GM21423 (cell line): ENCODE measurements around the gene COG1.
A peak's percentile ranks its signal among the peaks of the same experiment; 100 is the strongest.

ENCODE experiments used
- ATAC-seq: cut with Tn5 transposase; IDR thresholded peaks from one replicate; pipeline ENCODE4 v1.9.1; 2021; ENCODE audit warnings: mild to moderate bottlenecking, moderate library complexity; ENCODE audit not compliant: unreplicated experiment

COG1 gene

DNA sequence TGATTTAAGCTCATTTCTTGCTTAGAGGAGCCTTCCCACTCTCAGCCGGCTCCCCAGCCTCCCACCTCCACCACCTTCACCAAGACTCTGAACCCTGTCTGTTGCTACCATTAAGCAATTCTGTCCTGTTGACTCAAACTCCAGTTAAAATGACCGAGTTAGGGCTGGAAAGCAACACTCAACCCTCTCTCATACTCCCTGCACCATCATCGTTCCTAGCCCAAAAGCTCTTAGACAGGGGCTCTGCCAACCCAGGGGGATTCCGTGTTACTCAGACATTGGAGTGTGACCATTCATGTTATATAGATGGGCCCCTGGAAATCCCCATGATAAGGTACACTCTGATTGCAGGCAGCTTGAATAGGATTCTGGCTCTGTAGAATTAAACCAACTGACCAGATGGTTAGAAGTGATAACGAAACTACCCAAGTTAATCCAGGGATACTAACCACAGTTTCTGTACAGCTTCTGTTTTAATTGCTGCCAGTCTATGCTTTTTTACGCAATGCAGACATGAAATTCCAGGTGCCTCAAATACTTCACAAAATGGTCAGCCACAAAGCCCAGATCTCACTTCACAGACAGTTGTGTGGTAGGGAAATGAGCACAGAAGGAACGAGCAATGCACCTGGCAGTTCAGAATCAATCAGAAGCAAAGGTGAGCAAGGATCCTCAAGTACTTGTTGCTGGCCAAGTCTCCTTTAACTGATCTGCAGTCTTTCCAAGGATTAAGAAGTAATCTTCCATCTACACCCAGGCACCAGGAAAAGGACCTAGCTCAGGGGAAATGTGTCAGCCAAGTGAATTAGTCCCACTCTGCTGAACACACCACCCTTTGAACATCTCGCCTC, 25.9 kb upstream of the COG1 start:
- ATAC-seq: peak; percentile 27

DNA sequence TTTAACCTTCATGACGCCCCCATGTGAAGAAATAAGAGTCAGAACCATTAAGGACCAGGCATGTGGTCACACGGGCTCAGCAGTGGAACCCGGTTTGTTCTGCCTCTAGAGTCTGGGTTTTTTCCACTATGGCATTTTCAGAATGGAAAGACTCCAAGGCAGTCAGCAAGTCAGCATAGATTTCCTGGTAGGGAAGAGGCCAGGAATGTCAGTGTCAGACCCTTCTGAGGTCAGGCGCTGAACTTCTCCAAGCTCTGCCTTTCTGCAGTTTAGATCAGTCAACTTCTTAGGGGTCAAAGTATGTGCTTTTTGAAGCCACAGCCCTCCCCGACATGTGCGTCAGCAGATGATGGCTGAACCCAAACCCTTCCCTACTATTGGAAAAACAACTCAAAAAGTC, 24.2 kb upstream of the COG1 start:
- ATAC-seq: no peak

DNA sequence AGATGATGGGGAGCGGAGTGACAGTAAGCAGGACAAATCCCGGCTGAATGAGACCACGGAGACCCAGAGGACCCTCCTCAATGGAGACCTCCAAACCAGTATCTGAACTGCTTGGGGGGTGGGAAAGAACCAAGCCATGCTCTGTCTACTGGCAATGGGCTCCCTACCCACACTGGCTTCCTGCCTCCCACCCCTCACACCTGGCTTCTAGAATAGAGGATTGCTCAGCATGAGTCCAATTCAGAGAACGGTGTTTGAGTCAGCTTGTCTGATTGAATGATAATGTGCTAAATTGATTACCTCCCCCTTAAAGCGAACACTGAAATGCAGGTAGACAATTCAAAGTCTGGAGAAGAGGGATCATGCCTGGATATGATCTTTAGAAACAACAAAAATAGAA, 22.5 kb upstream of the COG1 start:
- no peak for ATAC-seq

DNA sequence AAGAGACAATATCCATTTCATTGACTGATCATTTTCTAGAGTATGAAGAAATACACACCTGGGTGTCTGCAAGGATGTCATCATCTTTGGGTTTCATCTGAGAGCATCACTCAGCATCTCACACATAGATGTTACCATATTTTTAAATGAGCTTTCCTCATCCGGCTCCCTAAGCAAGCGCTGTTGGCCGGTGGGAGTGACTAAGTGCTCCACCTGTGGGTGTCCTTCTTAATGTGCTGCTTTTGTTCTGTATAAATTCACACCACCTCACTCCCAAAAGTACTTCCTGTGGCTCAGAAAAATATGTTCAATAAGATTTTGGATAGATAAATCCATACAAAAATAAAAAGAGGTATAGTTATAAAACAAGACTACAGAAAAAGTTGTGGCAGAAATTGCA, 20.6 kb upstream of the COG1 start:
- ATAC-seq: no peak

GRCh38 chr17:73174126-73174525, 18.7 kb upstream of the COG1 start:
- ATAC-seq: no peak

GRCh38 chr17:73175962-73176565, 16.8 kb upstream of the COG1 start:
- no peak for ATAC-seq

- ATAC-seq: no peak
These were observed 13.5 kb upstream of the COG1 start for GRCh38 chr17:73179387-73179786.

GRCh38 chr17:73179878-73180277, 13.0 kb upstream of the COG1 start:
- no peak for ATAC-seq

DNA sequence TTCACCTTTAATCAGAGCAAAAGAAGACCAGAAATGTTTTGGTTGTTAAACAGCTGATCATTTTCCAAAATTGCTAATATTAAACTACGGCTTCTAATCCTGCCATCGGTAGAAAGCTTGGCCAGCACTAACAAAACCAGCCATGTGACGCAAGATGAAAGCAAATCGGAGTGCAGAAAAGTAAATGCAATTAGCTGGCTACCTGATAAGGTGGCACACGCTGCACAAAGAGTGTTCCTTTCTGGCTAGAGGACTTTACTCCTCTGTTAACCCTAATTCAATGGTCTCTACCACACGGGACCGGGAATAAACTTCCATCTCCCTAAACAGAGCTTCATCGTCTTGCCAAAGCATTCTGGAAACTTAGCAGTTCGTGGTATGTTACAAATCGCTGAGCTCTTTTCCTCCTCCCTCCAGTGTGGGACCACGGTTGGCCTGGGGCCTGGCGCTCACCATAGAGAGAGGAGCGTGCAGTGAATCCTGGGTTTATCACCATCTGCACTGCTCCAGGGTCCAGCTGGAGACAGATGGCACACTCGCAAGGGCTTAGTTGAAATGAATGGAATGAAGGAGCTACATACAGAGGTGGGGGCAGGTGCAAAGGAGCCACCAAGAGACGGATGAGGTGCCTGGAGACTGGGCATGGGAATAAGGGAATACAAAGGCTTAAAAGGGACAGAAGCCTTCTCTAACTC, 10.1 kb upstream of the COG1 start:
- no peak for ATAC-seq

GRCh38 chr17:73184136-73184993, 8.5 kb upstream of the COG1 start:
- no peak for ATAC-seq

GRCh38 chr17:73186283-73187050, 6.4 kb upstream of the COG1 start:
- no peak for ATAC-seq

DNA sequence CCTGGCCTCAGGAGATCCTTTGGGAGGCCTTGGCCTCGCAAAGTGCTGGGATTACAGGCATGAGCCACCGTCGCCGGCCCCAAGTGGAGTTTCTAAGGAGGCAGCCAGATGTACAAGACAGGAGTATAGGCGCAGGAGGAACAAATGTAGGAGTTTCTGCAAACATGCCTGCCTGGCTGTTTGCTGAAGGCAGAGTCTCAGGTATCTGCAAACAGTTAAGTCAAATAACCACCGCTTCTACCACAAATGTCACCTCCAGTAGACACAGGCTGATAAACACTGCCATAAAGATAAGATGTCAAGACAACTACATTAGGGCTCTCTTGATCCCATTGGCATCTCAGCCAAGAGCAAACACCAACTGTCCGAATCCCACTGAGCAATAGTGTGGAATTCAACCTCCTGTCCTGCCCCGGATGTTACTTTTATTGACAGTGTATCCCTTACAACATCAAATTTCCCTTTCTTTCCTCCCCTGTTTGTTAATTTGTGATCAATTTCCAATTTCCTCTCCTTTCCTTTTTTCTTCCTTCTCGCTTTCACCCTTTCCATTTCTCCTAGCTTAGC, 5.6 kb upstream of the COG1 start:
- no peak for ATAC-seq

DNA sequence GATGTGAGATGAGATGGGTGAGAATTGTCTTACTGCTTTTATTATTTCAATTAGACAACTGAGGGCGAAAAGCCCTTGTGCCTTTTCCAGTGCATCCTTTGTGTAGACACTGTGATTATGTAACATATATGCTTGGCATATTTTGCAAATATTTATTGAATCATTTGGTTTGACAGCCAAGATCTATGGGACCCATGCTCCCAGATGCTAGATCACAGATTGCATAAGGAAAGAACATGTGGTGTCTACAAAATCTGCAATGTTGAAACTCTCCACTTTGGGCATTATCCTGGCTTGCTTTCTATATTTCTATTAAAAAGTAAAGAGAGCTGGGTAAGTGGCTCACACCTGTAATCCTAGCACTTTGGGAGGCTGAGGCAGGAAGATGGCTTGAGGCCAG, 4.8 kb upstream of the COG1 start:
- ATAC-seq: no peak

DNA sequence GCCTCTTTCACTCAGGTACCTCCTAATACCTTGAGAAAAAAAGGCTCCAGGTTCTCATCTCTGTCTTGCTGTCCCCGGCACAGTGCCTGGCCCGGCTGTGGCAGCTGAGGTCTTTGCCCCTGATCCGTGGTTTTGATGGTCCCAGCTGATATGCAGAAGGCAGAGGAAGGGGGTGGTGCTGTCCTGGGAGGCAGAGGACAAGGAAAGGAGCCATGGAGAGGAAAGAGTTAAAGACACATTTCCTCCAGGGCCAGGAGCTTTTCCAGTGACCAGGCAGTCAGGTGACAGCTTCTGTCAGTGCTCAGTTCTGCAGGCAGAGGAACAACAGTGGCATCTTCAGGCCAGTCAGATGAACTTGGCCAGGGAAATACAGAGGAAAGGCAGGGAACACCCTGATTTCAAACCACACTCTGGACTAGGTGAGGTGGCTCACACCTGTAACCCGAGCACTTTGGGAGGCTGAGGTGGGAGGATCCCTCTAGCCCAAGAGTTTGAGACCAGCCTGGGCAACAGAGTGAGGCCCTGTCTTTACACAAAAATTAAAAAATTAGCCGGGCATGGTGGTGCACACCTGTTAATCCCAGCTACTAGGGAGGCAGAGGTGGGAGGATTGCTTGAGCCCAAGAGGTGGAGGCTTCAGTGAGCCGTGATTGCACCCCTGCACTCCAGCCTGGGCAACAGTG, 3.3 kb upstream of the COG1 start:
- no peak for ATAC-seq

DNA sequence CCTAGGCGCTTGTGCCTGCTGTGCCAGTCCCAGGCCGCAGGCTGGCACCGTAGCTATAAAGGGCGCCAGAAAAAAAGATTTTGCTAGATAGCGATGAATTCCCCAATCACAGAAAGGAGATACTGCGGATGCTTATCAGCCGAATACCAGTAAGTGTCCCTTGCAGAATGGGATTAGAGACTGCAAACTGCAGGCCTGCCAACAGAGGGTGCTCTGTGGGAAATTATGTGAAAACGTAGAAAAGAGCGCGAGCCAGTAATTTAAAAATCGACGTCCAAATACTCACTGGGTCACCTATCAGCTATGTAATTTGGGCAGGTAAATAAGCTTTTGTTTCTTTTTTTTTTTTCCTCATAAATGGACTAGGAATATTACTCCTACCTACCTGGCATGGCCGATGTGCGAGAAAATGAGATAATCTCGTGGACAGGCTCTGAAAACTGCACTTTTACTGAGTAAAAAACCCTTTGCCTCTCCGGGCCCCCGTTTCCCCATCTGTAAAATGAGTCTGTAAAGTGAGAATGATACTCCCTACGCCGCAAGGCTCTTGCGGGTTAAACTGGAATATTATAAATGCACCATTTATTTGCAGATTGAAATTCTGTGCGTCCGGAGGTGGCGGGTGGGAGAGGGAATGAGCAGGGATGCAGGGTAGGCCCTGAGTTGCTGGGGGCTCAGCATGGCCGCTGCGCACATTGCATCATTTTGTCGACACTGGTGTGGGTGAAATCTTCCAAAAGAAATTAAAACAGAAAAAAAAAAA, 1.2 kb upstream of the COG1 start:
- ATAC-seq: peak; percentile 39

DNA sequence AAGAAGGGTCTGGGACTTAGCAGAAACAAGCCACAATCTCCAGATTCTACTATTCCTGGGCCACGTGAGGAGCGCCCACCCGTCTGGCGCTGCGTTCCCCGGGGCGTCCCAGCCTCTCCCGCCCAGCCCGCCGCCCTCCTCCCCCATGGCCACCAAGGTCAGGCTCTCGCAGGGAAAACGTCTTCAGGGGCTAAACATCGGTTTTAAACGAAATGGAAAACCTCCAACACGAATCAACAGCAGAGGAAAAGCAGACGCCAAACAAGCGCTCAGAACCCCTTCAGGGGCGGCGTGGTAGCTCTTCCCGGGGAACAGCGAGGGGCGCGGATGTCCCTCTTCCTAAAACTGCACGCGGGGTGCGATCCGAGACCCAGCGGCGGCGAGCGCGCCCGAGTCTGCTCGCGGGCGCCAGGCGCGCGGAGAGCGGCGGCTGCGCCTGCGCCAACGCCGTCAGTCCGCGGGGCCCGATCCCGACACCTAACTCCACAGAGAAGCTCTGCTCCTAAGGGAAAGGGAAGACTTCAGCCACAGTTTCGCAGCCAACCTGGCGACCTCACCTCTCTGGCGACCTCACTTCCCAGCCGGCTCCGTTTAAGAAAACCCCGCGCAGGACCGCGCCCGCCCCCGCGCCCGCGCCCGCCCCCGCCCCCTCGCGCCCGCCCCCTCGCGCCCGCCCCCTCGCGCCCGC, 505 bp upstream of the COG1 start:
- peak; percentile 50 for ATAC-seq

GRCh38 chr17:73194514-73195222, 1.8 kb downstream of the COG1 start:
- ATAC-seq: no peak
